Measurements from ENCODE around the gene IFT74. TPM values are rescaled to one million over a fixed set of nuclear protein-coding genes. Genes with fewer than 3 reads are reported as not detected.

IFT74 gene
- total RNA-seq, 1 experiment from 2014 or later = 6.2 TPM

- no peaks in the 10 kb centered on the region for H3K9me2 ChIP-seq (replicated peaks; ENCODE audit: low read length)
- ATAC-seq = no peak
- no peaks in the 10 kb centered on the region for H3K36me3 ChIP-seq (ENCODE audit: low read depth, low read length)
- H2AFZ ChIP-seq (ENCODE audit: low read length) = no peak overlapping the region
- H3K27me3 ChIP-seq (ENCODE audit: low read length) = no peaks in the 10 kb centered on the region
- intact Hi-C loops (cut with micrococcal nuclease) = no loop called here
- no peak overlapping the region for H3K4me3 ChIP-seq (ENCODE audit: low read length)
- no peak overlapping the region for H3K27ac ChIP-seq (ENCODE audit: low read length)
- no peaks in the 10 kb centered on the region for H3F3A ChIP-seq (ENCODE audit: low read length, unreplicated experiment)
- H3K9me3 ChIP-seq (ENCODE audit: low read length) = no peaks in the 10 kb centered on the region
- H3K4me2 ChIP-seq (ENCODE audit: low read length) = no peak overlapping the region
- H4K20me1 ChIP-seq (ENCODE audit: low read length) = no peaks in the 10 kb centered on the region
- H3K9ac ChIP-seq (ENCODE audit: low read length) = no peak overlapping the region
- POLR2A ChIA-PET (ENCODE audit: unreplicated experiment) = no interaction called here
- no peak for DNase-seq
- CTCF ChIA-PET = no interaction called here
- TF ChIP-seq EZH2phosphoT487 (IDR thresholded peaks at IDR 0.05; ENCODE audit: borderline replicate concordance, low read length) = no peak
- no peaks in the 10 kb centered on the region for H3K4me1 ChIP-seq (ENCODE audit: insufficient read depth, low read length)
- BruUV-seq (replicated peaks) = no TSS peak
- no peaks in the 10 kb centered on the region for H3K79me2 ChIP-seq (ENCODE audit: low read length)
Measured at GRCh38 chr9:27003426-27004077, 47.3 kb downstream of the IFT74 start.

GRCh38 chr9:27005491-27005890 lies 49.3 kb downstream of the IFT74 start, which contains the start of gene LRRC19:
TSS of gene LRRC19 (minus strand) at chr9:27005672. CDS start at chr9:26999694, 5,978 bp downstream.
- CTCF ChIA-PET = no interaction called here

GRCh38 chr9:27019589-27019988 lies 63.4 kb downstream of the IFT74 start:
- CTCF ChIA-PET = interaction anchor here (0.7 kb wide), 1 partner anchor 228 kb away, joined by 5 read pairs; no protein-coding TSS in a partner anchor
- peak; percentile 37 for ATAC-seq
- POLR2A ChIA-PET (ENCODE audit: unreplicated experiment) = interaction anchor here (0.6 kb wide), 1 partner anchor 606 kb away, joined by 4 read pairs; no protein-coding TSS in a partner anchor

More at GRCh38 chr9:27005491-27005890, 49.3 kb downstream of the IFT74 start, which contains the start of gene LRRC19:
- Histone ChIP-seq H4K20me1 (ENCODE audit: low read length) (no peaks in the 10 kb centered on the region), H2AFZ (ENCODE audit: low read length) (no peak within 1 kb of the TSS), H3K9me3 (ENCODE audit: low read length) (no peaks in the 10 kb centered on the region), H3K27ac (ENCODE audit: low read length) (no peak within 1 kb of the TSS), H3K79me2 (ENCODE audit: low read length) (no peaks in the 10 kb centered on the region), H3K4me1 (ENCODE audit: insufficient read depth, low read length) (no peaks in the 10 kb centered on the region), H3K9ac (ENCODE audit: low read length) (no peak within 1 kb of the TSS), H3K4me3 (ENCODE audit: low read length) (no peak within 1 kb of the TSS), H3F3A (ENCODE audit: low read length, unreplicated experiment) (no peaks in the 10 kb centered on the region), H3K9me2 (replicated peaks; ENCODE audit: low read length) (no peaks in the 10 kb centered on the region), H3K36me3 (ENCODE audit: low read depth, low read length) (no peaks in the 10 kb centered on the region), H3K27me3 (ENCODE audit: low read length) (no peaks in the 10 kb centered on the region), H3K4me2 (ENCODE audit: low read length) (no peak within 1 kb of the TSS)
- DNase-seq = no peak
- POLR2A ChIA-PET (ENCODE audit: unreplicated experiment) = no interaction called here
- ATAC-seq = no peak
- intact Hi-C loops (cut with micrococcal nuclease) = no loop called here
- no peak for TF ChIP-seq CTCF (conservative IDR thresholded peaks at IDR 0.05; ENCODE audit: low read depth, low read length)
- TF ChIP-seq EZH2 (IDR thresholded peaks at IDR 0.05; ENCODE audit: low read length, unreplicated experiment) = no peak
- no peak for TF ChIP-seq EZH2phosphoT487 (IDR thresholded peaks at IDR 0.05; ENCODE audit: borderline replicate concordance, low read length)
- no TSS peak for BruUV-seq (replicated peaks)

More at GRCh38 chr9:27019589-27019988, 63.4 kb downstream of the IFT74 start:
- H3K4me2 ChIP-seq (ENCODE audit: low read length) = no peak overlapping the region
- no peak for TF ChIP-seq EZH2phosphoT487 (IDR thresholded peaks at IDR 0.05; ENCODE audit: borderline replicate concordance, low read length)
- TF ChIP-seq EZH2 (IDR thresholded peaks at IDR 0.05; ENCODE audit: low read length, unreplicated experiment) = no peak
- no peak for TF ChIP-seq CTCF (conservative IDR thresholded peaks at IDR 0.05; ENCODE audit: low read depth, low read length)
- no TSS peak for BruUV-seq (replicated peaks)
- no peaks in the 10 kb centered on the region for H4K20me1 ChIP-seq (ENCODE audit: low read length)
- H3K9ac ChIP-seq (ENCODE audit: low read length) = no peak overlapping the region
- intact Hi-C loops (cut with micrococcal nuclease) = no loop called here
- H3F3A ChIP-seq (ENCODE audit: low read length, unreplicated experiment) = no peaks in the 10 kb centered on the region
- H3K9me3 ChIP-seq (ENCODE audit: low read length) = no peaks in the 10 kb centered on the region
- peak; percentile 38 for DNase-seq
- H3K27ac ChIP-seq (ENCODE audit: low read length) = no peak overlapping the region
- H3K36me3 ChIP-seq (ENCODE audit: low read depth, low read length) = no peaks in the 10 kb centered on the region
- no peaks in the 10 kb centered on the region for H3K27me3 ChIP-seq (ENCODE audit: low read length)
- H3K79me2 ChIP-seq (ENCODE audit: low read length) = no peaks in the 10 kb centered on the region
- no peak overlapping the region for H3K4me3 ChIP-seq (ENCODE audit: low read length)
- H3K4me1 ChIP-seq (ENCODE audit: insufficient read depth, low read length) = no peaks in the 10 kb centered on the region
- no peaks in the 10 kb centered on the region for H3K9me2 ChIP-seq (replicated peaks; ENCODE audit: low read length)
- H2AFZ ChIP-seq (ENCODE audit: low read length) = no peak overlapping the region
